Measurements from ENCODE around the gene ZNF480. TPM values are rescaled to one million over a fixed set of nuclear protein-coding genes. Genes with fewer than 3 reads are reported as not detected.

Gene ZNF480
- total and polyA plus RNA-seq, 2 donors (not counting 3 experiments of a cell fraction or from before 2014, with no cell fraction given): 3.6 to 10.0 TPM

DNA sequence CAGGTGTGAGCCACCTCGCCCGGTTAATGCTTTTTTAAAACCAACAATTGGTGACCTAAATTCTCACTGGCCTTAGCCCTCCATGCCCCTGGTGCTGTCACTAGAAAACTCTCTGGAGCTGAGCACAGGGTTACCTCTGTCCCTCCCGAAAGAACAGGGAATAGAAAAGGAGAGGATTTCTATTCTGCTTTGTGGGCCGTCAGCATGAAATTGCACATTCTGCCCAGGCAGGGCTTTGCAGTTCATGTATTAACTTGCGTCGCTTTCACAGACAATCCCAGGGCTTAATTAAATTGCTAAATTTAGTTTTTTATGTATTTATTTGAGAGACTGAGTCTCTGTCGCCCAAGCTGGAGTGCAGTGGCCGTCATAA, 583 bp upstream of the ZNF480 start:
- BruUV-seq (replicated peaks): TSS peak; percentile 60
- Histone ChIP-seq H3K9me3 (replicated peaks; ENCODE audit: control insufficient read depth, insufficient read depth, low read length) (no peaks in the 10 kb centered on the region), H3K9ac (replicated peaks; ENCODE audit: extremely low read depth, insufficient read depth, low read length) (peak overlapping the region; percentile 32), H3K79me2 (ENCODE audit: control insufficient read depth, insufficient read depth, low read length) (peaks cover 3% of the 10 kb centered on the region), H3K9me1 (replicated peaks; ENCODE audit: control insufficient read depth, extremely low read depth, insufficient read depth, low read length) (no peaks in the 10 kb centered on the region), H3K4me3 (replicated peaks in 1 of 3; ENCODE audit: insufficient read depth in 1 of 3, low read depth in 1 of 3, low read length in 3 of 3) (peak overlapping the region; percentile 30 to 66 (median 58)), H3K27me3 (ENCODE audit: control insufficient read depth in 2 of 2, insufficient read depth in 2 of 2, low read length in 2 of 2) (no peaks in the 10 kb centered on the region), H3K36me3 (ENCODE audit: control insufficient read depth in 2 of 2, extremely low read depth in 1 of 2, insufficient read depth in 2 of 2, low read length in 2 of 2) (peaks cover 4 to 7% of the 10 kb centered on the region in 2 experiments), H2AFZ (ENCODE audit: low read depth, low read length) (peak overlapping the region; percentile 64), H3K4me2 (ENCODE audit: insufficient read depth, low read length) (peak overlapping the region; percentile 81), H4K20me1 (replicated peaks; ENCODE audit: control insufficient read depth, extremely low read depth, insufficient read depth, low read length) (no peaks in the 10 kb centered on the region), H3K27ac (ENCODE audit: insufficient read depth, low read depth, low read length) (no peak overlapping the region), H3K4me1 (ENCODE audit: control insufficient read depth, extremely low read depth, insufficient read depth, low read length) (peaks cover 4% of the 10 kb centered on the region)
- intact Hi-C loops (cut with micrococcal nuclease) (loop anchor here (2.0 kb wide), 1 partner anchor 40 kb away; the partner anchor contains the start of gene ZNF610), dilution Hi-C loops (cut with MboI; ENCODE audit: extremely low pct_ligation_motif_present, low sequenced_read_pairs) (no loop called here)
- POLR2A ChIA-PET: no interaction called here
- no peak for TF ChIP-seq MYC (IDR thresholded peaks at IDR 0.05; ENCODE audit: low read depth, low read length)
- no peak for TF ChIP-seq GATA2 (IDR thresholded peaks at IDR 0.05; ENCODE audit: insufficient read depth, insufficient read length, low read depth, low read length)
- TF ChIP-seq CTCF (IDR thresholded peaks at IDR 0.05; ENCODE audit: extremely low read depth in 1 of 2, insufficient read depth in 1 of 2, low read depth in 1 of 2, low read length in 2 of 2): no peak
- no peak for TF ChIP-seq POLR2A (IDR thresholded peaks at IDR 0.05; ENCODE audit: low read depth, low read length)
- no peak for TF ChIP-seq FOS (IDR thresholded peaks at IDR 0.05; ENCODE audit: borderline replicate concordance, insufficient read depth, low read length)
- no peak for TF ChIP-seq POLR2AphosphoS5 (IDR thresholded peaks at IDR 0.05; ENCODE audit: insufficient read depth, low read depth, low read length)
- TF ChIP-seq JUN (IDR thresholded peaks at IDR 0.05; ENCODE audit: borderline replicate concordance, insufficient read depth, insufficient read length, low read depth): no peak
- TF ChIP-seq, protein P1, sequence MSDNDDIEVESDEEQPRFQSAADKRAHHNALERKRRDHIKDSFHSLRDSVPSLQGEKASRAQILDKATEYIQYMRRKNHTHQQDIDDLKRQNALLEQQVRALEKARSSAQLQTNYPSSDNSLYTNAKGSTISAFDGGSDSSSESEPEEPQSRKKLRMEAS (IDR thresholded peaks at IDR 0.05; ENCODE audit: insufficient read depth, insufficient read length): no peak
- FAIRE-seq: no peak
- no peak for DNase-seq (ENCODE audit: low read depth, low spot score)
- CTCF ChIA-PET: no interaction called here

Measured in endothelial cell of umbilical vein (primary cell).